ENCODE measurements around the gene TRPM2.

- TF ChIP-seq, protein P1, sequence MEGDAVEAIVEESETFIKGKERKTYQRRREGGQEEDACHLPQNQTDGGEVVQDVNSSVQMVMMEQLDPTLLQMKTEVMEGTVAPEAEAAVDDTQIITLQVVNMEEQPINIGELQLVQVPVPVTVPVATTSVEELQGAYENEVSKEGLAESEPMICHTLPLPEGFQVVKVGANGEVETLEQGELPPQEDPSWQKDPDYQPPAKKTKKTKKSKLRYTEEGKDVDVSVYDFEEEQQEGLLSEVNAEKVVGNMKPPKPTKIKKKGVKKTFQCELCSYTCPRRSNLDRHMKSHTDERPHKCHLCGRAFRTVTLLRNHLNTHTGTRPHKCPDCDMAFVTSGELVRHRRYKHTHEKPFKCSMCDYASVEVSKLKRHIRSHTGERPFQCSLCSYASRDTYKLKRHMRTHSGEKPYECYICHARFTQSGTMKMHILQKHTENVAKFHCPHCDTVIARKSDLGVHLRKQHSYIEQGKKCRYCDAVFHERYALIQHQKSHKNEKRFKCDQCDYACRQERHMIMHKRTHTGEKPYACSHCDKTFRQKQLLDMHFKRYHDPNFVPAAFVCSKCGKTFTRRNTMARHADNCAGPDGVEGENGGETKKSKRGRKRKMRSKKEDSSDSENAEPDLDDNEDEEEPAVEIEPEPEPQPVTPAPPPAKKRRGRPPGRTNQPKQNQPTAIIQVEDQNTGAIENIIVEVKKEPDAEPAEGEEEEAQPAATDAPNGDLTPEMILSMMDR (IDR thresholded peaks at IDR 0.05) = no peak
- no peak for TF ChIP-seq POLR2A (IDR thresholded peaks at IDR 0.05)
Observed at GRCh38 chr21:44416193-44416592, 62.8 kb downstream of the TRPM2 start.

Measured in Peyer's patch (tissue), 4 donors.